Measurements from ENCODE around the gene FBXW11.
A peak's percentile ranks its signal among the peaks of the same experiment; 100 is the strongest.

The FBXW11 gene

GRCh38 chr5:171906066-171906570 is 100.3 kb downstream of the FBXW11 start:
- FAIRE-seq, result no peak

GRCh38 chr5:171904886-171905285 is 101.6 kb downstream of the FBXW11 start:
- no peak for FAIRE-seq

- FAIRE-seq, result no peak
Measured at GRCh38 chr5:171901764-171902163, 104.7 kb downstream of the FBXW11 start.

GRCh38 chr5:171899792-171900191 is 106.6 kb downstream of the FBXW11 start:
- no peak for FAIRE-seq

GRCh38 chr5:171898879-171899278 is 107.6 kb downstream of the FBXW11 start:
- FAIRE-seq, result no peak

DNA sequence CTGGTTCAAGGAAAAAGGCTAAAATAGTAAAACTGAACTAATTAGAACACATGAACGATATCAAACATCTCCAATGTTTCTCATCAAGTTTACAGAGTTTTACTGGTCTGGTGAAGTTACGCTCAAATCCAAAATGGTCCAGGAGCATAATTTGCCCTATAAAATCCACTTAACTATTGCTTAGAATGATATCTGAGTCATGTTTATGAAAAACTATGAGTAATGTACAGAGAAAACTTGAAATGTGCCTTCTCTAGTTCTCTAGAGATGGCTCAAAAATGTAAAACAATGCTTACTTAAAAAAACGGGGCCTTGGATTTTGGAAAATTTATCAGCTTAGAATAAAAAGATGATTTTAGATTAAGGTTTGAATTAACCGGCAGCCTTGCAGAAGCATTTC is 108.1 kb downstream of the FBXW11 start:
- FAIRE-seq, result no peak

GRCh38 chr5:171897231-171897630 is 109.2 kb downstream of the FBXW11 start:
- FAIRE-seq, result no peak

GRCh38 chr5:171895081-171895480 is 111.4 kb downstream of the FBXW11 start:
- no peak for FAIRE-seq

DNA sequence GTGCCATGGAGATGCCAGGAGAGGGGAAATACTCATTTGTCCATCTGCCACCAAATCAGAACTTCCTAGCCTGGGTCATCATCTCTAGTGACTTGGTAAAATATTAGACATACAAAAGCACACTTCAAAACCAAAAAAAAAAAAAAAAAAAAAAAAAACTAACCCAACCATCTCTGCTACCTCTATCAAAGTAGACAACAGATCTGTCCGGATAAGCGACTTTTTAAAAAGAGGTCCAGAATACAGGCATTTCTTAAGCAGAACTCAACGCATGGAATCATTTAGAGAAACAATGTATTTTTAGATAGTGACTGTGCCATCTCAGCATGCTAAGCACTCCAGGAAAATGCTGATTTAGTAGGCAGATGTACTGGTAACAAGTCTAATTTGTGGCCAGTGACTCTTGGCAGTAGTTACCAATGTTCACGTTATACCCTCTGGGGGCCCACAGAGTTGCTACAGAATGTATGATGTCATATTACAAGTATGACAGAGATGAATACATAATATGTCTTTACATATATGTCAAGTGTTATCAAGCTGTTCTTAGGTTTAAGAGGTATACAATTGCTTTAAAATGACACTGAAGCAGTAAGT is 113.0 kb downstream of the FBXW11 start:
- no peak for FAIRE-seq

GRCh38 chr5:171891595-171891994 is 114.8 kb downstream of the FBXW11 start:
- no peak for FAIRE-seq

DNA sequence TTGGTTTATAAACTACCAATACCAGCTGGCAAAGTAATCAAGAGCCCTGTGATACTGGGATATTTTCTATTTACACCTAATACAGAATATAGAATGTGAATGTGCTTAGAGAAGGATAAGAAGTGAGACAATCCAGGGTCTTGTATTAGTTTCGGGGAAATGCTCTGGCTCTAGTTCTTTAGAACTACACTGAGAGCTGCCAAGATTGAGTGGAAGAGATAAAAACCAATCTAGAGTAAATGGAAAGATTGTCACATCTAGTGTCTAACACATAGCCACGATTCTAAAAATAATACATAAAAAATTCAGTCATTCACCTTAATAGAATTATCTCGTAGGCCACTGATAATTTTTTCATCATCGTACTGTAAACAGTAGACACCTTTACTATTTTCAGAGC is 115.3 kb downstream of the FBXW11 start:
- no peak for FAIRE-seq

- no peak for FAIRE-seq
Measured at GRCh38 chr5:171888051-171888481, 118.4 kb downstream of the FBXW11 start.

- FAIRE-seq, result peak; percentile 91
Measured at GRCh38 chr5:171886037-171886436, 120.4 kb downstream of the FBXW11 start.

GRCh38 chr5:171882118-171882517 is 124.3 kb downstream of the FBXW11 start:
- no peak for FAIRE-seq

DNA sequence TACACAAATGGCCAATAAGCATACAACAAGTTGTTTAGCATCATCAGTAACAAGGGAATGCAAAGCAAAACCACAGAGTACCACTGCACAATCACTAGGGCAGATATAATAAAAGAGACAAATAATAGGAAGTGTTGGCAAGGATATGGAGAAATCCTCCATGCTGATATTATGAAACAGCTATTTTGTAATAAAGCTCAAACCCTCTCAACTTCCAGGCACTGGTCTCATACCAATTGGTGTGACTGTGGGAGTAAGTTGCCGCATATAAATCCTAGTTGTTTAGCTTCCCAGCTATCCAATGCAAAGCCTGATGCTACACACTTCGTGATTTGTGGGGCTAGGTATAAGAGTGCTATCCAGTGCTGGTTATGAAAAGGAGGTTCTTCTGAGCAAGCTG is 132.2 kb downstream of the FBXW11 start:
- FAIRE-seq, result no peak

GRCh38 chr5:171872666-171873065 is 133.8 kb downstream of the FBXW11 start:
- FAIRE-seq, result no peak

DNA sequence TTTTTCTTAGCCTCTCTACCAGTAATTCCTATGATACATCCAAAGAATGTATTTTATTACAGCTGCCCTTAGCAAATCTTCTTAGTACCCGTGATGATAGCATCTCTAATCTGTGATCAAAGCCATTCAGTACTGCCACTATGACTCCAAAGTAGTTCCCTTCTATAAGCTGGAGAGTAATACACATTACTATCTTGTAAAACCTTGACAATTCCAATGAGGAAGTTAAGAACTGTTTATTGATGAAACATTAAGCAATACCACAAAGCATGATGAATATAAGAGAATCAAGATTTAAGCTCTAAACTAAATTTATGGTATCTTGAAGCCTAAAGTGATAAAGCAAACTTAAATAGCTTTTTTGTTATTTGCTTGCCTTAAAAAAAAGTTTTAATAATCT is 134.7 kb downstream of the FBXW11 start:
- no peak for FAIRE-seq

GRCh38 chr5:171869956-171870355 is 136.5 kb downstream of the FBXW11 start:
- FAIRE-seq, result no peak

- no peak for FAIRE-seq
Measured at GRCh38 chr5:171868236-171868635, 138.2 kb downstream of the FBXW11 start.

GRCh38 chr5:171867786-171868185 is 138.7 kb downstream of the FBXW11 start:
- FAIRE-seq, result no peak

DNA sequence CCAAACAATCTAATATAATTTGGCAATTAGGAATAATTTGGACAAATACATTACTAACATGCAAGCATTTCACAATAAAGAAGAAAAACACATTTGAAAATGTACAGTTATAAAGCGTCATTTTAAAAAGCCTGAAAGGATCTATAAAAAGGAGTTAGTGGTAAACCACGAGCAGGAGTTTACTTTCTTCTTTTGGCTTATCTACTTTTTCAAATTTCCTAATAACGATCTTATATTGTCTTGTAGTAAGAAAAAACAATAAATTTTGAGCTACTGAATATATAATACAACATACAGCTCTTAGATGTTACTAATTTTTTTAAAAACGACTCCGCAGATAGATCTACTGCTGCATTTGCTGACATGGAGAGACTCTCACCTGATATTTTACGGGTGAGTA is 141.0 kb downstream of the FBXW11 start:
- peak; percentile 49 for FAIRE-seq

GRCh38 chr5:171863935-171864334 is 142.5 kb downstream of the FBXW11 start:
- no peak for FAIRE-seq

DNA sequence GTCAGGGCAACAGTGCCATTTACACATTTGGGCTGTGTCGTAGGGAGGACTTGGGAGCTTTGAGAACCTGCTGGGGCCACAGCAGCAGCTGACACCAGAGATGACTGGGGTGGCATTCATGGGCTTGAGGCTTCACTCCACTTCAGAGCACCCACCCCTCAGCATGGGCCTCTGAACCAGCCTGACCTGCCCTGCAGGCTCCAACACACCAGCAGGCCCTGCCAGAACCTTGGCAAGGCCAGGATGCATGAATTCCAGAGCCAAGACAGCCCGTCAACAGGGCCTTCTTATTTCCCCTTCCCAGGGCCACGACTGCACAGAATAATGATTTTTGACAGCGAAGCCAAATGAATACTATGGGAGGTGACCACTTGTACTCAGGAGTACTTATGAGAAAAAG is 143.8 kb downstream of the FBXW11 start:
- FAIRE-seq, result no peak

GRCh38 chr5:171861381-171861780 is 145.1 kb downstream of the FBXW11 start:
- FAIRE-seq, result no peak

- FAIRE-seq, result no peak
Measured at GRCh38 chr5:171858303-171858702, 148.1 kb downstream of the FBXW11 start.

All from islet of Langerhans (tissue), 1 donor.